GM12878 (cell line): ENCODE data around the gene CEACAM3. TPM values are rescaled to one million over a fixed set of nuclear protein-coding genes. Genes with fewer than 3 reads are reported as not detected.
A peak's percentile ranks its signal among the peaks of the same experiment; 100 is the strongest.

Experiments used
- ATAC-seq: fragments of 200-7000 bp; cut with Tn5 transposase; 3 replicates; pipeline ENCODE4 v1.9.1; 2020; ENCODE audit warnings: mild to moderate bottlenecking, moderate library complexity
- BruUV-seq: library from RNA; stranded (reverse); fragments of 400-500 nt; replicated peaks from 2 replicates; lab custom pipeline; 2021; lab: Mats Ljungman, UMichigan
- CTCF ChIA-PET: fragments of 300-600 bp; sonication (Branson Sonifier 250); formaldehyde crosslinking; extraction: SDS; loops from one replicate; lab custom pipeline; 2021; ENCODE audit warnings: inconsistent platforms; lab: Yijun Ruan, JAX
- POLR2A ChIA-PET: fragments of 350-600 bp; formaldehyde crosslinking; extraction: SDS; loops from one replicate; lab custom pipeline; 2021; ENCODE audit warnings: inconsistent platforms; lab: Charles Lee
- RAD21 ChIA-PET: fragments of 300-600 bp; sonication (Branson Sonifier 250); formaldehyde crosslinking; loops from one replicate; lab custom pipeline; 2023; ENCODE audit warnings: antibody characterized with exemption; ENCODE audit not compliant: unreplicated experiment; lab: Charles Lee
- SMC1A ChIA-PET: fragments of 300-600 bp; sonication (Branson Sonifier 250); formaldehyde crosslinking; loops from one replicate; lab custom pipeline; 2023; ENCODE audit not compliant: unreplicated experiment, uncharacterized antibody; lab: Charles Lee
- DNase-seq: peaks from one replicate; pipeline ENCODE4 v3.0.0-alpha.2; 2011; ENCODE audit warnings: low read depth, low spot score
- FAIRE-seq: peaks from 3 replicates; lab custom pipeline; 2011; peaks lifted over from hg19 to GRCh38; lab: Jason Lieb, UNC
- H2AFZ ChIP-seq: 2 replicates; pipeline ENCODE4 v1.6.0; 2011; ENCODE audit warnings: low read depth, low read length, control low read depth; ENCODE audit not compliant: control insufficient read depth
- H3K27ac ChIP-seq: 2 replicates; pipeline ENCODE4 v1.5.1; 2011; ENCODE audit warnings: control low read depth; ENCODE audit not compliant: control insufficient read depth, insufficient read depth
- H3K27me3 ChIP-seq, 2 experiments: replicated peaks in 1 of 2; 2 replicates each; pipeline versions ENCODE4 v1.6.0 to v1.6.1; 2011; ENCODE audit warnings: low read length in 1 of 2; ENCODE audit not compliant: control insufficient read depth in 2 of 2, insufficient read depth in 2 of 2
- H3K36me3 ChIP-seq, 2 experiments: 2 replicates each; pipeline ENCODE4 v1.5.1; 2011; ENCODE audit warnings: low read length in 1 of 2; ENCODE audit not compliant: control insufficient read depth in 2 of 2, insufficient read depth in 2 of 2
- H3K4me1 ChIP-seq: 2 replicates; pipeline ENCODE4 v1.6.1; 2011; ENCODE audit warnings: mild to moderate bottlenecking, low read length, moderate library complexity, mixed read lengths; ENCODE audit not compliant: control insufficient read depth, insufficient read depth
- H3K4me2 ChIP-seq: 2 replicates; pipeline ENCODE4 v1.6.0; 2011; ENCODE audit warnings: control low read depth; ENCODE audit not compliant: control insufficient read depth, insufficient read depth
- H3K4me3 ChIP-seq: fragments of 200-600 bp; sonication (generic); 2 replicates; pipeline ENCODE4 v1.5.1; 2016
- H3K79me2 ChIP-seq: 2 replicates; pipeline ENCODE4 v1.6.0; 2011; ENCODE audit warnings: low read length; ENCODE audit not compliant: control insufficient read depth, insufficient read depth
- H3K9ac ChIP-seq: 2 replicates; pipeline ENCODE4 v1.8.0; 2011; ENCODE audit warnings: low read length, control low read depth, mixed read lengths; ENCODE audit not compliant: control insufficient read depth, insufficient read depth
- H3K9me3 ChIP-seq: replicated peaks from 3 replicates; pipeline ENCODE4 v1.5.1; 2011; ENCODE audit warnings: mild to moderate bottlenecking, low read length; ENCODE audit not compliant: control insufficient read depth, insufficient read depth
- H4K20me1 ChIP-seq: 2 replicates; pipeline ENCODE4 v1.6.0; 2011; ENCODE audit not compliant: control insufficient read depth, insufficient read depth
- IKZF1 ChIP-seq: fragments of 450-650 bp; conservative IDR thresholded peaks from 2 replicates; pipeline ENCODE4 v1.6.1; 2017; ENCODE audit warnings: antibody characterized with exemption, mild to moderate bottlenecking
- JUND ChIP-seq: IDR thresholded peaks from 2 replicates; pipeline ENCODE4 v1.6.1; 2012; ENCODE audit warnings: low read depth, mild to moderate bottlenecking, low read length, improper control_type of control experiment, moderate library complexity
- PBX3 ChIP-seq: IDR thresholded peaks from 2 replicates; pipeline ENCODE4 v1.6.1; 2011; ENCODE audit warnings: mild to moderate bottlenecking, low read depth, low read length, moderate library complexity; ENCODE audit not compliant: insufficient replicate concordance
- SMARCA5 ChIP-seq: fragments of 450-650 bp; IDR thresholded peaks from 2 replicates; pipeline ENCODE4 v1.6.1; 2017; ENCODE audit warnings: mild to moderate bottlenecking
- SRF ChIP-seq, 2 experiments: IDR thresholded peaks; 2 replicates each; pipeline ENCODE4 v1.6.1; 2011; ENCODE audit warnings: low read depth in 2 of 2, low read length in 2 of 2, mild to moderate bottlenecking in 1 of 2, moderate library complexity in 1 of 2
- WGBS: methylation state at CpG from one replicate; pipeline ENCODE4 v1.1.6; 2016; ENCODE audit warnings: low lambda C conversion rate; ENCODE audit not compliant: insufficient replicate concordance, insufficient coverage; ENCODE audit errors: missing lambda C conversion rate; 5-methylcytosine and 5-hydroxymethylcytosine counted together
- in situ Hi-C: fragments of 300-500 bp; cut with MboI; formaldehyde crosslinking; loops from 9 replicates; pipeline ENCODE4 v1.14.3; 2018; ENCODE audit warnings: mixed read lengths
- intact Hi-C: fragments of 100-400 bp; cut with micrococcal nuclease; formaldehyde crosslinking; loops from one replicate; pipeline ENCODE4 v1.14.2; 2022; ENCODE audit not compliant: unreplicated experiment
- polyA plus RNA-seq, 11 experiments: library from polyadenylated mRNA; depleted of rRNA in 4 of 11; unstranded in 6 of 11; stranded (reverse) in 5 of 11; fragments of >200 nt; fragmentation: Nextera tagmentation in 4 of 11; fragmentation: Illumina TruSeq in 1 of 11; extraction: Ambion mirVana in 4 of 11; extraction: Trizol in 1 of 11; gene quantifications; 1 replicate in 1 of 11; 2 replicates in 10 of 11; pipeline versions ENCODE4 v1.2.1 to v1.2.3, GENCODE V29; 2011 to 2016; ENCODE audit warnings: inconsistent platforms in 2 of 11, missing spikeins in 2 of 11, low read depth in 1 of 11
- total RNA-seq, 4 experiments: library from RNA; depleted of rRNA in 3 of 4; stranded (reverse); fragments of >200 nt in 3 of 4; fragmentation: Illumina TruSeq in 1 of 4; extraction: Trizol in 1 of 4; gene quantifications; 2 replicates each; pipeline versions ENCODE4 v1.2.1 to v1.2.3, GENCODE V29; 2013 to 2021

The CEACAM3 gene
- total and polyA plus RNA-seq, 10 of the 15 experiments (the other 5 are each of a cell fraction or from before 2014, with no cell fraction given), result not detected

GRCh38 chr19:41802770-41803169 is 6.4 kb downstream of the CEACAM3 start:
- ChIA-PET CTCF (interaction anchor here (1.1 to 1.9 kb wide), 2 partner anchors 10 to 18 kb away, joined by 4 to 9 read pairs; no protein-coding TSS in a partner anchor), RAD21 (interaction anchor here (1.6 kb wide), 1 partner anchor 10 kb away, joined by 4 read pairs; no protein-coding TSS in a partner anchor), POLR2A (no interaction called here), SMC1A (interaction anchor here (1.0 to 1.3 kb wide), 2 partner anchors 24 to 50 kb away, joined by 3 read pairs; no protein-coding TSS in a partner anchor)
- BruUV-seq, result no TSS peak
- no peaks in the 10 kb centered on the region for H3K27me3 ChIP-seq
- no peak overlapping the region for H2AFZ ChIP-seq
- no peak overlapping the region for H3K9ac ChIP-seq
- H3K27ac ChIP-seq, result no peak overlapping the region
- FAIRE-seq (no peak), DNase-seq (no peak), ATAC-seq (no peak)
- intact Hi-C loops, result no loop called here
- H3K4me3 ChIP-seq, result no peak overlapping the region
- TF ChIP-seq JUND (no peak), PBX3 (no peak), SMARCA5 (no peak)
- no peaks in the 10 kb centered on the region; the same call in 1 of the 2 replicates for H3K4me1 ChIP-seq
- H3K4me2 ChIP-seq, result no peak overlapping the region
- in situ Hi-C loops, result no loop called here
- H3K9me3 ChIP-seq, result no peaks in the 10 kb centered on the region
- 14% methylated on average over 2 of the region's 2 CpGs for WGBS
- H4K20me1 ChIP-seq, result no peaks in the 10 kb centered on the region; the same call in 1 of the 2 replicates
- H3K79me2 ChIP-seq, result no peaks in the 10 kb centered on the region
- H3K36me3 ChIP-seq, result no peaks in the 10 kb centered on the region

GRCh38 chr19:41804336-41804735 is 7.9 kb downstream of the CEACAM3 start:
- CTCF ChIA-PET, result interaction anchor here (0.6 to 1.9 kb wide), 4 partner anchors 9 to 31 kb away, joined by 3 to 7 read pairs (median 4); no protein-coding TSS in a partner anchor
- SMC1A ChIA-PET, result interaction anchor here (0.6 to 0.7 kb wide), 2 partner anchors 16 to 103 kb away, joined by 3 to 4 read pairs; no protein-coding TSS in a partner anchor

More at GRCh38 chr19:41804336-41804735, 7.9 kb downstream of the CEACAM3 start:
- no peak for FAIRE-seq
- 23% methylated on average over 3 of the region's 3 CpGs for WGBS
- no peaks in the 10 kb centered on the region; the same call in 1 of the 2 replicates for H3K4me1 ChIP-seq
- no peak for TF ChIP-seq IKZF1
- TF ChIP-seq SRF (IDR thresholded peaks at IDR 0.05; ENCODE audit: low read depth in 2 of 2, low read length in 2 of 2), result 0 out of 4 replicates have a peak, but pooled peaks of 1 of the 2 experiments have one; percentile 45
- TF ChIP-seq, all 136 proteins: peak for 1
- in situ Hi-C loops (no loop called here), intact Hi-C loops (no loop called here)
- BruUV-seq, result no TSS peak
- ATAC-seq, result no peak
- Histone ChIP-seq H3K9me3 (no peaks in the 10 kb centered on the region), H3K4me2 (no peak overlapping the region), H3K9ac (no peak overlapping the region), H2AFZ (no peak overlapping the region), H3K79me2 (no peaks in the 10 kb centered on the region), H3K36me3 (no peaks in the 10 kb centered on the region), H4K20me1 (no peaks in the 10 kb centered on the region; the same call in 1 of the 2 replicates), H3K27ac (no peak overlapping the region), H3K27me3 (no peaks in the 10 kb centered on the region; a peak in 1 of 4 replicates), H3K4me3 (no peak overlapping the region)
- DNase-seq, result no peak
- POLR2A ChIA-PET, result no interaction called here
- RAD21 ChIA-PET, result no interaction called here
